Adipocyte (in vitro differentiated cells): ENCODE data around the gene DRAXIN.
A peak's percentile ranks its signal among the peaks of the same experiment; 100 is the strongest.

Experiments
- DNase-seq: peaks from one replicate; pipeline ENCODE4 v3.0.0-alpha.2; 2015; ENCODE audit warnings: low read depth
- H3K27me3 ChIP-seq: replicated peaks from 2 replicates; pipeline ENCODE4 v1.7.0; 2013; ENCODE audit warnings: mild to moderate bottlenecking, low read length, moderate library complexity; ENCODE audit not compliant: control insufficient read depth, insufficient read depth
- H3K36me3 ChIP-seq: 2 replicates; pipeline ENCODE4 v1.7.0; 2013; ENCODE audit warnings: low read length, mild to moderate bottlenecking, moderate library complexity; ENCODE audit not compliant: control insufficient read depth, insufficient read depth, severe bottlenecking
- H3K4me1 ChIP-seq: 2 replicates; pipeline ENCODE4 v1.7.0; 2013; ENCODE audit warnings: mild to moderate bottlenecking, low read length, moderate library complexity; ENCODE audit not compliant: control insufficient read depth, insufficient read depth
- H3K4me3 ChIP-seq: 2 replicates; pipeline ENCODE4 v1.7.0; 2013; ENCODE audit warnings: mild to moderate bottlenecking, low read length, moderate library complexity
- H3K9ac ChIP-seq: 2 replicates; pipeline ENCODE4 v1.7.0; 2013; ENCODE audit warnings: mild to moderate bottlenecking, low read length, moderate library complexity
- H3K9me3 ChIP-seq: 2 replicates; pipeline ENCODE4 v1.7.0; 2013; ENCODE audit warnings: mild to moderate bottlenecking, low read length, moderate library complexity; ENCODE audit not compliant: control insufficient read depth

DRAXIN gene

GRCh38 chr1:11746092-11746491 is 54.6 kb downstream of the DRAXIN start:
- no peaks in the 10 kb centered on the region for H3K27me3 ChIP-seq
- no peak for DNase-seq
- peaks cover 39% of the 10 kb centered on the region for H3K36me3 ChIP-seq
- no peak overlapping the region for H3K4me3 ChIP-seq
- no peaks in the 10 kb centered on the region for H3K9me3 ChIP-seq
- no peak overlapping the region for H3K9ac ChIP-seq
- peaks cover 5% of the 10 kb centered on the region for H3K4me1 ChIP-seq

GRCh38 chr1:11746795-11747487 is 55.4 kb downstream of the DRAXIN start:
- H3K27me3 ChIP-seq = no peaks in the 10 kb centered on the region
- H3K36me3 ChIP-seq = peaks cover 41% of the 10 kb centered on the region
- H3K9ac ChIP-seq = no peak overlapping the region
- DNase-seq = no peak
- peaks cover 5% of the 10 kb centered on the region for H3K4me1 ChIP-seq
- H3K4me3 ChIP-seq = no peak overlapping the region
- H3K9me3 ChIP-seq = no peaks in the 10 kb centered on the region

DNA sequence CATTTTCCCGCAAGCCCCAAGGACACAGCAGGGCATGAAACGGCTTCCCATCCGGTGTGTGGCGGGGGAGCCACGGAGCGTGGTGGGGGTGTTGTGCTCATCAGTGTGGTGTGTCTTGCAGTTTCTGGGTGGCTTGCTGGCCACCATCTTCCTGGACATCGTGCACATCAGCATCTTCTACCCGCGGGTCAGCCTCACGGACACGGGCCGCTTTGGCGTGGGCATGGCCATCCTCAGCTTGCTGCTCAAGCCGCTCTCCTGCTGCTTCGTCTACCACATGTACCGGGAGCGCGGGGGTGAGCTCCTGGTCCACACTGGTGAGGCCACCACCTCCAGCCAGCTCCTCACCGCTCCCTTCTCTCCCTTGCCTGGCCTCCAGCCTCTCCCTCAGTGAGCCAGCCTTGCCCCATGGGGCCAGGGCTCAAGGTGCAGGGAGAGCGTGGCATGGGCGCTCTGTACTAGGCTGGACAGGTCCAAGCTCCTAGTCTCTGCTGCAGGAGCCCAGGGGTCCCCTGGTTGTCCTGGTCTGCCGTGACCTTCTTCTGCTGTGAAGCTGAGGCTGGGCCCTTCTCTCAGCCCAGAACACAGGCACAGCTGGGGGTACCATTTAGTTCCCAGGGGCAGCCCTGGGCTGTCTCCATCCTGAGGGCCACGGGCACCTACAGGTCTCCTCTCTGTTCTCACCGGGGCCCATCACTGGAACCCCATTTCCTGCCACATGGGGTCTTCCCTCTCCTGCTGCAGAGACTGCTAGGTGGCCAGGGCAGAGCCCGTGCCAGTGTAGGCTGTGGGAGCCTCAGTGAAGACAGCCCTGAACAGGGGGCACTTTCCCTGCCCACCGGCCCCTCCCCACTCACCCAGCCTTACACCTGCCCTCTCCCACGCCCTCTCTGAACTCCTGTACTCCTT is 57.0 kb downstream of the DRAXIN start:
- Histone ChIP-seq H3K4me1 (no peaks in the 10 kb centered on the region), H3K9me3 (no peaks in the 10 kb centered on the region), H3K36me3 (peaks cover 41% of the 10 kb centered on the region), H3K4me3 (no peak overlapping the region), H3K27me3 (no peaks in the 10 kb centered on the region), H3K9ac (no peak overlapping the region)
- no peak for DNase-seq

GRCh38 chr1:11749203-11749689 is 57.7 kb downstream of the DRAXIN start:
- peaks cover 41% of the 10 kb centered on the region for H3K36me3 ChIP-seq
- H3K9me3 ChIP-seq = no peaks in the 10 kb centered on the region
- H3K4me1 ChIP-seq = no peaks in the 10 kb centered on the region
- peak; percentile 8 for DNase-seq
- H3K27me3 ChIP-seq = peaks cover 5% of the 10 kb centered on the region
- no peak overlapping the region for H3K9ac ChIP-seq
- H3K4me3 ChIP-seq = no peak overlapping the region

- no peaks in the 10 kb centered on the region for H3K9me3 ChIP-seq
- no peaks in the 10 kb centered on the region for H3K4me1 ChIP-seq
- H3K36me3 ChIP-seq = peaks cover 41% of the 10 kb centered on the region
- DNase-seq = no peak
- H3K9ac ChIP-seq = no peak overlapping the region
- H3K27me3 ChIP-seq = peaks cover 8% of the 10 kb centered on the region
- no peak overlapping the region for H3K4me3 ChIP-seq
Observed at GRCh38 chr1:11749996-11750395, 58.5 kb downstream of the DRAXIN start.

- H3K27me3 ChIP-seq = peaks cover 11% of the 10 kb centered on the region
- H3K9me3 ChIP-seq = no peaks in the 10 kb centered on the region
- no peak overlapping the region for H3K9ac ChIP-seq
- peaks cover 38% of the 10 kb centered on the region for H3K36me3 ChIP-seq
- no peaks in the 10 kb centered on the region for H3K4me1 ChIP-seq
- DNase-seq = no peak
- H3K4me3 ChIP-seq = no peak overlapping the region
Observed at GRCh38 chr1:11751087-11751486, 59.6 kb downstream of the DRAXIN start.

- peaks cover 6% of the 10 kb centered on the region for H3K9me3 ChIP-seq
- no peak for DNase-seq
- peaks cover 17% of the 10 kb centered on the region for H3K27me3 ChIP-seq
- no peaks in the 10 kb centered on the region for H3K4me1 ChIP-seq
- H3K9ac ChIP-seq = no peak overlapping the region
- H3K4me3 ChIP-seq = no peak overlapping the region
- peaks cover 31% of the 10 kb centered on the region for H3K36me3 ChIP-seq
Observed at GRCh38 chr1:11752359-11753088, 61.0 kb downstream of the DRAXIN start.

- Histone ChIP-seq H3K4me1 (no peaks in the 10 kb centered on the region), H3K9ac (no peak overlapping the region), H3K27me3 (peaks cover 17% of the 10 kb centered on the region), H3K4me3 (no peak overlapping the region), H3K9me3 (peaks cover 6% of the 10 kb centered on the region), H3K36me3 (peaks cover 23% of the 10 kb centered on the region)
- no peak for DNase-seq
Observed at GRCh38 chr1:11753555-11754208, 62.2 kb downstream of the DRAXIN start.

DNA sequence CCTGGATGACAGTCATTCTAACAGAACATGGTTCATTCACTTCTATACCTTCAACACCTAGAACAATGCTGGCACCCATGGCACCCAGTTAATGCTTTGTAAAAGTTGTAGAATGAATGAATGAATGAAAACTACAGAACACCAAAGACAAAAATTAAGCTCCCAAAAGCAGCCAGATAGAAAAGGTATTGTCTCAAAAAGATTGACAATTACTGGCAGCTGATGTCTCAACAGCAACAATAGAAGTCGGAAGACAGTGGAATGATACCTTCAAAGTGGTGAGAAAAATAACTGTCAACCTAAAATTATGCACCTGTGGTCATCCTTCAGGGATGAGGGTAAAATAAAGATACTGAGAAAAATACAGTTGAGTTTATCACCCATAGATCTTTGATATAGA is 65.5 kb downstream of the DRAXIN start:
- DNase-seq = no peak
- Histone ChIP-seq H3K9ac (no peak overlapping the region), H3K27me3 (peaks cover 29% of the 10 kb centered on the region), H3K36me3 (no peaks in the 10 kb centered on the region), H3K9me3 (peaks cover 6% of the 10 kb centered on the region), H3K4me1 (no peaks in the 10 kb centered on the region), H3K4me3 (no peak overlapping the region)

GRCh38 chr1:11759791-11760190 is 68.3 kb downstream of the DRAXIN start:
- no peaks in the 10 kb centered on the region for H3K4me1 ChIP-seq
- H3K36me3 ChIP-seq = no peaks in the 10 kb centered on the region
- H3K9ac ChIP-seq = no peak overlapping the region
- peaks cover 6% of the 10 kb centered on the region for H3K9me3 ChIP-seq
- peaks cover 29% of the 10 kb centered on the region for H3K27me3 ChIP-seq
- H3K4me3 ChIP-seq = no peak overlapping the region
- no peak for DNase-seq
